Central memory CD8-positive, alpha-beta T cell (primary cell): ENCODE data around the gene LY86.

Experiments
- ATAC-seq: fragments of 150-1000 bp; cut with Tn5 transposase; replicated peaks from 2 replicates; pipeline ENCODE4 v1.10.0; 2022; ENCODE audit warnings: mild to moderate bottlenecking, moderate FRiP score, moderate number of reproducible peaks; ENCODE audit not compliant: poor library complexity, severe bottlenecking; ENCODE audit errors: extremely low read depth
- DNase-seq, 2 donors: peaks; one replicate each; pipeline ENCODE4 v3.0.0; 2021; ENCODE audit warnings: low spot score in 2 of 2
- H3K27ac Mint-ChIP-seq: one replicate; pipeline ENCODE4 v1.8.0; 2022; ENCODE audit warnings: low read depth, mild to moderate bottlenecking, moderate library complexity, mixed read lengths
- H3K27me3 Mint-ChIP-seq: one replicate; pipeline ENCODE4 v1.8.0; 2022; ENCODE audit warnings: mixed read lengths
- H3K36me3 Mint-ChIP-seq: one replicate; pipeline ENCODE4 v1.8.0; 2022; ENCODE audit warnings: mild to moderate bottlenecking, moderate library complexity, mixed read lengths; ENCODE audit not compliant: insufficient read depth
- H3K4me1 Mint-ChIP-seq: one replicate; pipeline ENCODE4 v1.8.0; 2022; ENCODE audit warnings: mixed read lengths
- H3K4me3 Mint-ChIP-seq: one replicate; pipeline ENCODE4 v1.8.0; 2022; ENCODE audit warnings: mild to moderate bottlenecking, moderate library complexity, mixed read lengths
- H3K9me3 Mint-ChIP-seq: one replicate; pipeline ENCODE4 v1.8.0; 2022; ENCODE audit warnings: mixed read lengths

Gene LY86

GRCh38 chr6:6622501-6622900 lies 34.0 kb downstream of the LY86 start:
- Mint-ChIP-seq H3K9me3 (no peaks in the 10 kb centered on the region), H3K36me3 (no peaks in the 10 kb centered on the region), H3K27me3 (no peaks in the 10 kb centered on the region), H3K4me3 (no peak overlapping the region), H3K4me1 (peaks cover 17% of the 10 kb centered on the region), H3K27ac (no peak overlapping the region)
- ATAC-seq (no peak), DNase-seq (no peak)

- no peak for DNase-seq
- ATAC-seq = no peak
- H3K4me3 Mint-ChIP-seq = no peak overlapping the region
- H3K4me1 Mint-ChIP-seq = peaks cover 17% of the 10 kb centered on the region
- no peak overlapping the region for H3K27ac Mint-ChIP-seq
- no peaks in the 10 kb centered on the region for H3K36me3 Mint-ChIP-seq
- H3K9me3 Mint-ChIP-seq = no peaks in the 10 kb centered on the region
- H3K27me3 Mint-ChIP-seq = no peaks in the 10 kb centered on the region
These were observed 35.0 kb downstream of the LY86 start for GRCh38 chr6:6623553-6623952.

GRCh38 chr6:6624269-6624990 lies 35.9 kb downstream of the LY86 start:
- H3K4me1 Mint-ChIP-seq = peaks cover 16% of the 10 kb centered on the region
- H3K27ac Mint-ChIP-seq = no peak overlapping the region
- H3K36me3 Mint-ChIP-seq = no peaks in the 10 kb centered on the region
- H3K27me3 Mint-ChIP-seq = no peaks in the 10 kb centered on the region
- H3K4me3 Mint-ChIP-seq = no peak overlapping the region
- ATAC-seq = no peak
- DNase-seq = no peak
- H3K9me3 Mint-ChIP-seq = no peaks in the 10 kb centered on the region

- ATAC-seq (no peak), DNase-seq (no peak)
- H3K9me3 Mint-ChIP-seq = no peaks in the 10 kb centered on the region
- H3K27me3 Mint-ChIP-seq = no peaks in the 10 kb centered on the region
- H3K4me3 Mint-ChIP-seq = no peak overlapping the region
- no peak overlapping the region for H3K27ac Mint-ChIP-seq
- peaks cover under 1% of the 10 kb centered on the region for H3K36me3 Mint-ChIP-seq
- H3K4me1 Mint-ChIP-seq = peaks cover 12% of the 10 kb centered on the region
These were observed 37.7 kb downstream of the LY86 start for GRCh38 chr6:6626187-6626586.

- no peak overlapping the region for H3K4me3 Mint-ChIP-seq
- peaks cover 1% of the 10 kb centered on the region for H3K36me3 Mint-ChIP-seq
- no peaks in the 10 kb centered on the region for H3K27me3 Mint-ChIP-seq
- no peak overlapping the region for H3K27ac Mint-ChIP-seq
- no peak for DNase-seq
- no peak for ATAC-seq
- no peaks in the 10 kb centered on the region for H3K9me3 Mint-ChIP-seq
- H3K4me1 Mint-ChIP-seq = peaks cover 19% of the 10 kb centered on the region
These were observed 40.9 kb downstream of the LY86 start for GRCh38 chr6:6629402-6629801.

- H3K4me1 Mint-ChIP-seq = peaks cover 25% of the 10 kb centered on the region
These were observed 42.5 kb downstream of the LY86 start for GRCh38 chr6:6631053-6631452.

GRCh38 chr6:6631534-6632276 lies 43.2 kb downstream of the LY86 start:
- peaks cover 1% of the 10 kb centered on the region for H3K36me3 Mint-ChIP-seq
- DNase-seq = no peak
- H3K27me3 Mint-ChIP-seq = no peaks in the 10 kb centered on the region
- peaks cover 28% of the 10 kb centered on the region for H3K4me1 Mint-ChIP-seq
- H3K9me3 Mint-ChIP-seq = no peaks in the 10 kb centered on the region
- no peak overlapping the region for H3K27ac Mint-ChIP-seq
- H3K4me3 Mint-ChIP-seq = no peak overlapping the region
- ATAC-seq = no peak

More at GRCh38 chr6:6631053-6631452, 42.5 kb downstream of the LY86 start:
- Mint-ChIP-seq H3K4me3 (no peak overlapping the region), H3K9me3 (no peaks in the 10 kb centered on the region), H3K36me3 (peaks cover 1% of the 10 kb centered on the region), H3K27me3 (no peaks in the 10 kb centered on the region), H3K27ac (no peak overlapping the region)
- ATAC-seq (no peak), DNase-seq (no peak)

- peaks cover 24% of the 10 kb centered on the region for H3K4me1 Mint-ChIP-seq
- no peaks in the 10 kb centered on the region for H3K9me3 Mint-ChIP-seq
- ATAC-seq = no peak
- H3K27ac Mint-ChIP-seq = no peak overlapping the region
- no peak overlapping the region for H3K4me3 Mint-ChIP-seq
- H3K36me3 Mint-ChIP-seq = peaks cover 1% of the 10 kb centered on the region
- H3K27me3 Mint-ChIP-seq = no peaks in the 10 kb centered on the region
- DNase-seq = no peak
These were observed 45.6 kb downstream of the LY86 start for GRCh38 chr6:6633898-6634734.

- H3K9me3 Mint-ChIP-seq = no peaks in the 10 kb centered on the region
- DNase-seq = no peak
- peaks cover 24% of the 10 kb centered on the region for H3K4me1 Mint-ChIP-seq
- H3K4me3 Mint-ChIP-seq = no peak overlapping the region
- no peak overlapping the region for H3K27ac Mint-ChIP-seq
- H3K27me3 Mint-ChIP-seq = no peaks in the 10 kb centered on the region
- no peak for ATAC-seq
- H3K36me3 Mint-ChIP-seq = peaks cover 4% of the 10 kb centered on the region
These were observed 46.2 kb downstream of the LY86 start for GRCh38 chr6:6634735-6635075.

- Mint-ChIP-seq H3K27me3 (no peaks in the 10 kb centered on the region), H3K27ac (no peak overlapping the region), H3K4me3 (no peak overlapping the region), H3K4me1 (peaks cover 24% of the 10 kb centered on the region), H3K36me3 (peaks cover 5% of the 10 kb centered on the region), H3K9me3 (no peaks in the 10 kb centered on the region)
- ATAC-seq = no peak
- no peak for DNase-seq
These were observed 46.8 kb downstream of the LY86 start for GRCh38 chr6:6635291-6635690.

- H3K36me3 Mint-ChIP-seq = peaks cover 5% of the 10 kb centered on the region
- H3K27me3 Mint-ChIP-seq = no peaks in the 10 kb centered on the region
- H3K4me3 Mint-ChIP-seq = no peak overlapping the region
- H3K4me1 Mint-ChIP-seq = peaks cover 24% of the 10 kb centered on the region
- no peaks in the 10 kb centered on the region for H3K9me3 Mint-ChIP-seq
- DNase-seq (no peak), ATAC-seq (no peak)
- no peak overlapping the region for H3K27ac Mint-ChIP-seq
These were observed 47.3 kb downstream of the LY86 start for GRCh38 chr6:6635869-6636268.

GRCh38 chr6:6639572-6639971 lies 51.1 kb downstream of the LY86 start:
- Mint-ChIP-seq H3K4me3 (no peak overlapping the region), H3K36me3 (peaks cover 4% of the 10 kb centered on the region), H3K27ac (no peak overlapping the region), H3K27me3 (no peaks in the 10 kb centered on the region), H3K4me1 (peaks cover 14% of the 10 kb centered on the region), H3K9me3 (no peaks in the 10 kb centered on the region)
- ATAC-seq (no peak), DNase-seq (no peak)
